A549 treated with Mapracorat at 1 μM for 4 hours (cell line): Measurements from ENCODE around the gene PLCXD3. TPM values are rescaled to one million over a fixed set of nuclear protein-coding genes. Genes with fewer than 3 reads are reported as not detected.

Source experiments
- total RNA-seq: library from RNA; stranded (reverse); fragments of 200-300 nt; extraction: Qiagen RNA extraction; gene quantifications from 5 replicates; pipeline ENCODE4 v1.2.3, GENCODE V29; 2022

Gene PLCXD3
- 0.12 to 0.21 TPM (median 0.16 TPM) in 5 replicates for total RNA-seq

DNA sequence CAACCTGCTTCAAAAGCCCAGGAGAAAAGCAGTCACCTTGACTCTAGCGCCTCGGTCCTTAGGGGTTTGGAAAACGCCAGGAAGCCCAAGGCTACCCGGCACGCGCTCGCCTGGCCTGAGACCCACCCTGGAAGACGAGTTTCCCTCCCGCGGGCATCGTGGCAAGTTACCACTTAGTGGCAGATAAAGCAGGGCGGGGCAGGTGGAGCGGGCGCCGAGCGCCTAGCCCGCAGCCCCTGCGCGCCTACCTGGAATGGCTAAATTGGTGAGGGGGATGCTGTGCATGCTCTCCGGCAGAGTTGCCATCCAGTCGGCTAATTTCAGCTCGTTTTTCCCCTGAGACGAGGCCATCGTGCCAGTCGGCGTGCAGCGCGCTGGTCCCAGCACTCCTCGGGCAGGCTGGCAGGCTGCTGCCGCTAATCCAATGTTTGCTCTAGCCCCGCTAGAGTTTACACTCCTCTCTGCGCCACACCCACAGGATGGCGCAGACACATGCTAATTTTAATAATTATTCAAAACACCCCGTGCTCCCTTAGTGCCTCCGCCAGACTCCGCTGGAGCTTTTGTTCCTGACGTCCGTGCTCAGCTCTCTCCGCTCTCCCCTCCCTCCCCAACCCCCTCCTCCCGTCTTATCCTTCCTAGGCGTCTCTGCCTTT, at the start of gene PLCXD3:
PLCXD3 (minus strand) TSS at position 426 of the 656 bp plus-strand sequence; CDS start at position 351, 75 bp downstream.

